ENCODE measurements around the gene KCNB1.

DNA sequence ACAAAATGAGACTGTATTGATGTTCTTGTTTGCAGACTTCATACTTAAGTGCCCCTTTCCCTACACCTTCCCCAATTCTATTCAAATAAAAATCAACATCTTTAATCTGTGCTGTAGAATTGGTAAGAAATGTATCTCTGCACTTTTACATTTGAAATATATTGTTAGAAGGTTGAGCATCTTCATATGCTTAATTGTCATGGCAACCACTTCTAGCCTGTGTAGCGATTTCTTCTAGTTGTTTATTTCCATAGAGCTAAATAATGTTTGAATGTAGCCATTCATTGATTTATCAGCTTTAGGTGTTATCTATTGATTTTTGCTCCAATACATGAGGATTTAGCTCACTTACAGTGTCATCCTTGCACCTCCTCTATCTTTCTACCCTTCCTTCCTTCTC is 166.9 kb downstream of the KCNB1 start:
- TF ChIP-seq, protein P1, sequence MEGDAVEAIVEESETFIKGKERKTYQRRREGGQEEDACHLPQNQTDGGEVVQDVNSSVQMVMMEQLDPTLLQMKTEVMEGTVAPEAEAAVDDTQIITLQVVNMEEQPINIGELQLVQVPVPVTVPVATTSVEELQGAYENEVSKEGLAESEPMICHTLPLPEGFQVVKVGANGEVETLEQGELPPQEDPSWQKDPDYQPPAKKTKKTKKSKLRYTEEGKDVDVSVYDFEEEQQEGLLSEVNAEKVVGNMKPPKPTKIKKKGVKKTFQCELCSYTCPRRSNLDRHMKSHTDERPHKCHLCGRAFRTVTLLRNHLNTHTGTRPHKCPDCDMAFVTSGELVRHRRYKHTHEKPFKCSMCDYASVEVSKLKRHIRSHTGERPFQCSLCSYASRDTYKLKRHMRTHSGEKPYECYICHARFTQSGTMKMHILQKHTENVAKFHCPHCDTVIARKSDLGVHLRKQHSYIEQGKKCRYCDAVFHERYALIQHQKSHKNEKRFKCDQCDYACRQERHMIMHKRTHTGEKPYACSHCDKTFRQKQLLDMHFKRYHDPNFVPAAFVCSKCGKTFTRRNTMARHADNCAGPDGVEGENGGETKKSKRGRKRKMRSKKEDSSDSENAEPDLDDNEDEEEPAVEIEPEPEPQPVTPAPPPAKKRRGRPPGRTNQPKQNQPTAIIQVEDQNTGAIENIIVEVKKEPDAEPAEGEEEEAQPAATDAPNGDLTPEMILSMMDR (conservative IDR thresholded peaks at IDR 0.05; ENCODE audit: low read length), result no peak
- no peak for TF ChIP-seq EZH2phosphoT487 (IDR thresholded peaks at IDR 0.05; ENCODE audit: borderline replicate concordance)

All from Loucy (cell line).